Ureter (tissue), 1 donor: ENCODE data around the gene USP32. TPM values are rescaled to one million over a fixed set of nuclear protein-coding genes. Genes with fewer than 3 reads are reported as not detected.

ENCODE experiments used
- DNase-seq: peaks from one replicate; pipeline ENCODE4 v3.0.0-alpha.2; 2020; ENCODE audit warnings: low spot score
- total RNA-seq: library from RNA; stranded (reverse); gene quantifications from one replicate; pipeline ENCODE4 v1.2.4, GENCODE V29; 2023
- donor health status: DM: yes; HTN: yes; CAD: no.

USP32 gene
- total RNA-seq, 1 donor from 2014 or later = 38.8 TPM

DNA sequence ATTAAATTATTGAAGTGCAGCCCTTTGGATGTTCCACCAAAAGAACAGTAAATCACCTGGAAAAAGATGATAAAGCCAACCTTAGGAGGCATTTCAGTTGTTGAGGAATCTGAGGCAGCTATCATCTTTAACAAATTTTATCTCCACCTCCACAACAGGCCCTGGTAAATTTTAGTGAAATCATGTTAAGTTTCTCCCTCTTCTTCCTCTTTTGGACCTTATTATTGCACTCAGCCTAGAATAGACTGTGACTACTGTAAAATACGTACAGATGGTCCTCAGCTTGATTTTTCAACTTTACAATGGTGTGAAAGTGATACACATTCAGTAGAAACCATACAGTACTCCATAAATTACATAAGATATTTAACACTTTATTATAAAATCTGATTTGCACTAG lies 90.3 kb downstream of the USP32 start:
- DNase-seq = no peak

DNA sequence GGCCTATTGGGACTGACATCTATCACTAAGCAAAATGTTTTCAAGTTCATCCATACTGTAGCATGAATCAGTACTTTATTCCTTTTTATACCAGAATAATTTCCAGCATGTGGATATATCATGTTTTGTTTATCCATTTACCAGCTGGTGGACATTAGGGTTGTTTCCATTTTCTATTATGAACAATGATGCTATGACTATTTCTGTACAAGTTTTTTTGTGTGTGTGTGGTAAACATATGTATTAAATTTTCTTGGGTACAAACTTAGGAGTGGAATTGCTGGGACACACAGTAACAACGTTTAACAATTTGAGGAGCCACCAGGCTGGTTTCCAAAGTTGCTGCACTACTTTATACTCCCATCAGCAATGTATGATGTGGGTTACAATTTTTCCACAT lies 91.0 kb downstream of the USP32 start:
- no peak for DNase-seq

DNA sequence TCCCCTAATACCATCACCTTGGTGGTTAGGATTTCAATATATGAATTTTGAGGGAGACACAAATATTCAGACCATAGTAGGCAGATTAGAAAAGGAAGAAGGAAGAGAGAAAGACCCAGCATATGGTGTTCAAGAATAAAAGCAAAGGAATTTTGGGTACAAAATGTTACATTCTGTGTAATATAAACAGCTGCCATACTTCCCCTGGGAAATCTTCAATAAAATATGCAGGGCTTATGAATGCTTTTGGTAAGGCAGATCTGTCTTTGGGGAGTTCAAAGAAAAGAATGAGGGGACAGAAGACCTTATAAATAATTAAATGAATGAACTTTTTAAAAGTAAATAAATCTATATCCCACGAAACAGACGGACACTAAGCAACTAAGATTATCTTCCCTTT lies 91.9 kb downstream of the USP32 start:
- no peak for DNase-seq

DNA sequence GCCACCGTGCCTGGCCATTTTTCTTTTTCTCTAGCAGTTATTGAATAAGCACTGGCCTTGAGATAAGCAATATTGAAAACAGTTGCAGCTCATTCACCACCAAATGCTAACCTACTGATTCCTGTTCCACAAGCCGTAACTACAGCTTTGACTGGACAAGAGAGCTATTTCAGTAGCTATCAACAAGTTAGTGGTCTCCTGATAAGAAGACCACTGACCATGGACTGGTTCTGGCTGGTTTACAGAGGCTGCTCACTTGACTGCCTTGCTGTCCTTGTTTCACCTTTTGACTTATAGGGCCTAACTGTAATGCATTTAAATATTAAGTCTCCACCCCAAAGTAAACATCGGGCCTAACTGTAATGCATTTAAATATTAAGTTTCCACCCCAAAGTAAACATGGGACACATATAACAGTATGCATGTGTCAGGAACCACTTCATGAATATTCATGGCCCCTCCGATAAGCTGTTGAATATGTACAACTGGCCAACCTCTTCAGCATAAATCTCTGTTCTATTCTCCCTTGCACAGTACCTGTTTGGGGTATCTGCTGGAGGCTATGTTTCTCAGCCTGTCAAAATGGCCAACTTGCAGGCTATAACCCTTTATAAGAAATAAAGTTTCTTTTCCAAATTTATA lies 94.1 kb downstream of the USP32 start:
- DNase-seq = no peak

DNA sequence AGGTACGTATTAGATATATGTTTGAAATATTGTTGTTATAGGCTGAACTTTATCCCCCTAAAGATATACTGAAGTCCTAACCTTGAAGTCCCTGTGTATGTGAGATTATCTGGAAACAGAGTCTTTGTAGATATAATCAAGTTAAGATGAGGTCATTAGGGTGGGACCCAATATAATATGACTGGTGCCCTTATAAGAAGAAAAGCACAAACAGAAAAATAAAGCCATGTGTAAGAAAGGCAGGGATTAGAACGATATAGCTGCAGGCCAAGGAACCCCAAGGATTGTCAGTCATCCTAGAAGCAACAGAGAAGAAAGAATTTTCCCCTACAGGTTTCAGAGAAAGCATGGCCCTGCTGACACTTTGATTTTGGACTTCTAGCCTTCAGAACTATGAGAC lies 95.8 kb downstream of the USP32 start:
- no peak for DNase-seq

DNA sequence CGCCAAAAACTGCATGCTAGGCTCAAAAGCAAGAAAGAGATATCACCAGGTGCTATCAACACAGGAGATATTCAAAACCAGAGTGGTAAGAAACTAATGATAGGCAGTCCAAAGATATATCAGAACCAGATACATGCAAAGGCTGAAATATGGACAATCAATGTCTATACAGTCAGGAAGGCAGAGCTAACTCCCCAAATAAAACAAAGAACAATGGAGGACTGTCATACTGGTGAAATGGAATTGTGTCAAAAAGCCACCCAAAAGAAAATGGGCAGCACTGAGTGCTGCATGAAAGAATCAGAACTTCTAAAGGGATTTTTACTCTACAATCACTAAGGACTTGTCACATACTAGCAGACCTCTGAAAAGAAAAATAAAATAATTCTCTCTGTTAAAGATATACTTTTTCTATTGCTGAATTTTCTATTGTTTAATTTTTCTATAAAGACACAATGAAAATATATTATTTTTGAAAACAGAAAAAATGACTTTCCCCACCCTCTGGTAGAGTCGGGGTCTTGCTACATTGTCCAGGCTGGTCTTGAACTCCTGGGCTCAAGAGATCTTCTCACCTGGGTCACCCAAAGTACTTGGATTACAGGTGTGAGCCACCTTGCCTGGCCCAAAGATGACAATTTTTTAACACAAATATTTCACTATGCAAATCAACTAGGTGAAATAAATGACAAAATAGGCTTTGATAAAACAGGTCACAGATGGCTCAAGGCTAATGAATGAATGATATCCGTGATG lies 98.2 kb downstream of the USP32 start:
- no peak for DNase-seq

DNA sequence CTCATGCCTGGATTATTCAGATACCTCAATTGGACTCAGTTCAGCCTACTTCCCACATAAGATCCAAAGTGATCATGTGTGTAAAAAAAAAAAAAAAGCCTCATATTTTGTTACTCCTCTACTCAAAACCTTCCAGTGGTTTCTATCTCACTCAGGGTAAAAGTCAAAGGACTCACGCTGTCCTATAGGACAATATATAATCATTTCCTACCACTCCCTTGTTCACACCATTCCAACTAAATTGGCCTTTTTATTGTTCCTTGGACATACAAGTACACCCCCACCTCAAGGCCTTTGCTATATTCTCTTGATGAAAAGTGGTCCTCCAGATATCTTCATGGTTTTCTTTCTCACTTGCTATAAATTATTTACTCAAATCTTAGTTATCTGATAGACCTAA lies 99.2 kb downstream of the USP32 start:
- DNase-seq = no peak

DNA sequence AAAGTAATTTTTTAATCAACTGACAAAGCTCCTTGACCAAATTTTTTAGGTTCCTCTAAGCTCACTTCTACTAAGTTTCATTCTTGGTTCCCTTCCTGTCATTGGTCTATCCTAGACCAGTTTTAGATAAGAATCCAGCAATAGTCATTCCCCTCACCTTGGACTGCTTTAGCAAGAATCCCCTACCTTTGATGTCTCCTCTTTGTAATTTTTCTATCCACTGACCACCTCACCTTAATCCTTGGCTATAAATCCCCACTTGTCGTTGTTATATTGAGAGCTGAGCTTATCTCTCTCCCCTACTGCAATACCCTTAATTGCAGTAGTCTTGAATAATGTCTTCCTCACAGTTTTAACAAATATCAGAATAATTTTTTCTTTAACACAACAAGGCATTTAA lies 107.2 kb downstream of the USP32 start:
- no peak for DNase-seq

DNA sequence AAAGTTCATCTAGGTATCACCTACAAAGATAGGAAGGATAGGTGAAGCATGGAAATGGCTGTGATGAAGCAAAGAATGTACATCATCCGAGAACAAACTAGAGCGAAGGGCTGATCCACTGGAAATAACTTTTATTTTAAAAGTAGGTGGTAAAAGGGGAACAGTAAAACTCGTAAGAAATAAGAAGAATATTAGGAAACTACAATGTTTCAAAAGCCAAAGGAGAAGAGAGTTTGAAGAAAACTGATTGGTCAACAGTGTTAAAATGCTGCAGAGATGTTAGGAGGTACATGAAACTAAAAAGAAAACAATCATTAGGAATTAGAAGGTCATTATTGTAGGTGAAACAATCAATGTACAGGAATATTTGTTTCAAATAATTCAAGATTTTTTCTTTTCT lies 108.1 kb downstream of the USP32 start:
- DNase-seq = no peak

DNA sequence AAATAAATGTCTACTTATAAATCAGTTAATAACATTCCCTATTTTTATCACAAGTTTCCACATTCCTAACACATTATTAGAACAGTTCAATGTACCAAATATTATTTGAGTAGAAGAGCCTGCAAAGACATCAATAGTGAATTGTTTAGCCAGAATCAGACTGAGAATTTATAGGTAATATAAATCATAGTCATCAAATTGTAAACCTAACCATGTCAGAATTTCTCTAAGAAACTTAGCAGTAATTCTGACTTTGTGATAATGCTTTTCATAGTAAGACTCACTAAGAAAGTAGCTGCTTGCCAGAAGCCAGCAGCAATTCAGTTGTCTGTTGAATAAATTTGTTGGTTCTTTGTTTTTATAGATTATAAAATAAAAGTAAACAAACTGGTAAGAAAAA lies 111.3 kb downstream of the USP32 start:
- DNase-seq = no peak

DNA sequence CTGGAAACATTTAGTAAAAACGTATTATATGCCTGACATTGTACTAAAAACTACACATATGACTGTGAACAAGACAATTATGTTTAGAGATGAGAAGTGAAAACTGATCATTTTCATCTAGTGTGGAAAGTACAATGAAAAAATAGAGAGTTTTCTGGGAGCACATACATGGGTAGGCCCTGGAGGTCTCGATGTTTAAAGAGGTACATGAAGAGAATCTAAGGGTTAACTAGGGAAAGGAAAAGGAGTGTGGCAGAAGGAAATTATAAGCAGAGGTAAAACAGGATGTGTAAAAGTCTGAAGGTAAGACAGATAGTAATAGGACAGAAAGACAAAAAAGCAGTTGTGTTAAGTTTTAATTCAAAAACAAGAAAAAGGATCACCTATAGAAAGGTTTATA lies 113.7 kb downstream of the USP32 start:
- DNase-seq = no peak

DNA sequence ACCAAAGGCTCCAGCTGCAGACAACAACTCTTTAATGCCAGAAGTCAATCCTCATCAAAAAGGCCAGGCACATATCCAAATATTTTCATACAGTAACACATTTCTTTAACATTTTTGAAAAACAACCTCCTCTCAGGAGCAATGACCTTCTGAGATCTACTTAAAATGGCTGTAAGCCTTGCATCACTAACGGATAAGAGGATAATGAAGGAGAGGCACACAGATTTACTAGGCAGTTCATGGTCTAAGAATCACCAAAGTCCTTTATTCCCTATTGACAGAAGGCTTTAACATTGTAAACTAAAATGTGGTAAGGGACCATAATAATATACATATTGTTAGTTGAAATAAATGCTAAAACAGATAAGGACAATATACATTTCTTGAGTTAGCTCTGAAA lies 114.7 kb downstream of the USP32 start:
- no peak for DNase-seq

DNA sequence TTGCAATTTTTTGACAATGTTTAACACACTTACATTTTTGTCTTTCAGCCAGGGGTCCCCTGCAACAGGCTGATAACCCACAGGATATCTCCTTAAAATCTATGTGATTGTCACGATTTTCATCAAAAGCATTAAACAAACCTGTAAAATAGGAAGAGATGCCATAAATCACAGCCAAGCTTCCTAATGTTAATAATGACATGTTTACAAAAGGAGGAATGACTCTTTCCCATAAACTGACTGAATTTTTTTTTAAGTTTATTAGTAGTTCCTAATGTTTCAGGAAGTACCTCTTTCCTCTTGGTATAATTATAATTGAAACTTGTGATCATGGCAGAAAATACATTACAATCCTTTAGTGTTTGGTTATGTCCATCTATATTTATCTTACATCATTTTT lies 122.5 kb downstream of the USP32 start:
- no peak for DNase-seq

DNA sequence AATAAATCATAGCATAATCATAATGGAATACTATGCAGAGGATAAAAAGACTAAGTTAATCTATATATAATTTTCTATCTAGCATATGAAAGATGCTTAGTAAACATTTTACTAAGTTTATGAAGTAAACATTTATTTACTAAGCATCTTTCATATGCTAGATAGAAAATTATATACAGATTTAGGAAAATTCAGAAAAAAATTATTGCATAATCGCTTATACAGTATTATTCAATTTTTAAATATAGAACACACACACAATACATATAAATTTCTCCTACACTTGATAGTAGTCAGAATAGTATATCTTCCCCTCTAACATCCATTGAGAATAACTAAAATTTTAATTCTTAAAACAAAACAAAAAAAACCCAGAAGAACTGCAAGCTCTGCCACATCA lies 131.4 kb downstream of the USP32 start:
- no peak for DNase-seq

DNA sequence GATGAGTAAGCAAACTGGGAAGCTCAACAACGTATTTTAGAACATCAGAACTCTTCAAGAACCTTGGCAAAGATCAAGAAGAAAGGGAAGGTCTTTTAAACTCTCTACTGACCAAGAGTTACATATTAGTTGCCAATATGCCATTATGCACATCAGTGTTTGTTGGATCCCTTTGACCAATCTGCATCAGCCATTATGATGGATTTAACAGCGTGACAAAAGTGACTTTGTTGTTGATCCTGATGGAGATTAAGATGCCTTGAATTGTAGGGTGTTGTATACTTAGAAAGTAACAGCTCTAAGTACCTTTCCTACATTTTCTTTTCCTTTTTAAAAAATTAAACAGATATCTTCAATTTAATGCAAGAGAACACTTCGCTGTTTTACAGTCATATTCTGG lies 133.6 kb downstream of the USP32 start:
- DNase-seq = no peak

DNA sequence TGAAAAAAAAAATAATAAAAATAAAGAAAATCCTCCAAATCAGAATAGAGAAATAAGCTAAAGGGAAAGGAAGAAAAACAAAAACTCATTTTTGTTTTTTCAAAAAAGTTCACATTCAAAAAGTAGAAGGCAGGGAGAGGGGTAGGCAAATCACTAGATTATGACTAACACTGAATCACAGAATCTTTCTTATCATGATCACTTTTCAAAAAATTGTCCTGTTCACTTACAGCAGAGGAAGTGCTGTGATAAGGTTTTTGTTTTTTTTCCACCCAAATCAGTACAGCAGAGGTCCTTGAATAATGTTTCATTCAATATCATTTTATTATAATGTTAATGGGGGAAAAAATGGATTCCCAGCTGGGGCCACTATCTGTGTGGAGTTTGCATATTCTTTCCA lies 135.8 kb downstream of the USP32 start:
- DNase-seq = no peak

DNA sequence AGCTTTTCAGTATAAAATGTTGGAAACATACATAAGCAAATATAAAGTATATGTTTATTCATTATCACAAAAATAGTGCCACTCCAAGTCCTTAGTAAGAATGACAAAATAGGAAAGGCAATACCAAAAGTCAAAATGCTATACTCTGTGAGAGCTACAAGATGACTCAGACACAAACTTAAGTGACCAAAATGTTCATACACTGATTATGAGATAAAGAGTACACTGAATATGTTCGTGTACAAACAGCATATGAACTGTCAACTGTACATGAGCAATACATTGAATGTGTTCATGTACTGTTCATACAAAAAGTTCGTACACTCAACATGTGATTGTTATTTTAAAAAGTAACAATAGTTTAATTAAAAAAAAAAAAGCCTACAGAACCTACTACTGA lies 138.9 kb downstream of the USP32 start:
- no peak for DNase-seq

DNA sequence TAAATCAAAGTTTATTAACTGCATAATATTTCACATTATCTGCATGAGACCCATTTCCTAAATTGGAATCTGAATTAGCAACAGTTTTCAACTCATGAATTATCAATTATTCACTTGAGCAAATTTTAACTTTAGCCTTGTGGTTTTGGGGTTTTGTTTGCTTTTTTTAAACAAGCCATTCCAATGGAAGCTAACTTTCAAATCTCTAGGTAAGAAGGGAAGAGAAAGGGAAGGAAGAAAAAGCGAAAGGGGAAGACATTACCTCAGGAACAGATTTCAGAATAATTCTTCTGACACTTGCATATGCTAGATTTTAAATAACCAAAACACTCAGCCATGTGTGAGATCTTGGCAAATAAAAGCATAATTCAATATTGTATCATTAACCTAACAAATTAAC lies 139.5 kb downstream of the USP32 start:
- no peak for DNase-seq

DNA sequence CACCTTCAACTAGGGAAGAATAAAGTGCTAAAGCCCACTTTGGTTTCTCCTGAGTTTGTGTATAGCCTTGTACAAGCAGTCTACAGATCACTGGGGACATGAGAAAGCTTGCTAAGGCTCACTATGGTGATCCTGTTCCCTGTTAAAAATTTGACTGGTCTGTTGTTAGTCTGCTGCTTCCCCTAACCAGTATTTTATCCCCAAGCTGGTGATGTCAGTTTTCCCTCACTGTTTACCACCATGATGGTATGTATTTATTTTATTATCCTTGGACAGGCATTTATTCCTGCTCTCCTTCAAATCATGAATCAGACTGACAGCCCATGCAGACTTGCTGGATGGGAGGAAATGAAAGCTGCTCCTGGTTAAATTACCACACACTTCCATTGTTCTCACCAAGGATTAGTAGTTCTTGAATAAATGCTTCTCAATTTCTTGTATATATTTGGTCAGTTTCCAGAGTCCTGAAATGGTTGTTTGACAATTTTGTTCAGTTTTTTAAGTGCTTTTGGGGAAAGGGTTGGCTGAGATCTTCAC lies 142.6 kb downstream of the USP32 start:
- no peak for DNase-seq

DNA sequence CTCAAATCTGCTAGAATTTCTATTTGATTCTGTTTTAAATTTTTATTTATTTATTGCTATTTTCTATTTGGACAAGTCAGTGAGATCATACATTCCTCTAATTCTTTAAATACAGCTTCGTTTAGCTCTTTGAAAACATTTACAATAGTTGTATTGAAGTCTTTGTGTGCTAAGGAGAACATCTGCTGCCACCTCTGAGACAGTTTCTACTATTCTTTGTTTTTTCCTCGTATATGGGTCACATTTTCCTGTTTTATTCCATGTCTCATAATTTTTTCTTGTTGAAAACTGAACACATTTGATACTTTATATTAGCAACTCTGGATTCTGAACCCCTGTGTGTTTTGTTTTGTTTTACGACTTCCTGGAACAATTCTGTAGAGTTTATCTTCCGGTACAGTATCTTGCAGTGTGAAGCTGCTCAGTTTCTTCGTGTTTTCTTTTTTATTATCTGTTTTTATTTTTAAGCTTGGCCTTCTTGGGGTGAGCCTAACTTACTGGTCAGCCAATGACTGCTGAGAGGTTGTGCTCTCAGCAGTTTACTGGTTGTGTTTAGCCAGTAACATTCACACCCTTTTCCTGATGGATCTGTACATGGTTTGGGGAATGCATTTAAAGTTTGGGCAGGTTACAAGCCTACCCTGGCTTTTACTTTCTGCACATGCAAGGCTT lies 143.2 kb downstream of the USP32 start:
- DNase-seq = no peak

DNA sequence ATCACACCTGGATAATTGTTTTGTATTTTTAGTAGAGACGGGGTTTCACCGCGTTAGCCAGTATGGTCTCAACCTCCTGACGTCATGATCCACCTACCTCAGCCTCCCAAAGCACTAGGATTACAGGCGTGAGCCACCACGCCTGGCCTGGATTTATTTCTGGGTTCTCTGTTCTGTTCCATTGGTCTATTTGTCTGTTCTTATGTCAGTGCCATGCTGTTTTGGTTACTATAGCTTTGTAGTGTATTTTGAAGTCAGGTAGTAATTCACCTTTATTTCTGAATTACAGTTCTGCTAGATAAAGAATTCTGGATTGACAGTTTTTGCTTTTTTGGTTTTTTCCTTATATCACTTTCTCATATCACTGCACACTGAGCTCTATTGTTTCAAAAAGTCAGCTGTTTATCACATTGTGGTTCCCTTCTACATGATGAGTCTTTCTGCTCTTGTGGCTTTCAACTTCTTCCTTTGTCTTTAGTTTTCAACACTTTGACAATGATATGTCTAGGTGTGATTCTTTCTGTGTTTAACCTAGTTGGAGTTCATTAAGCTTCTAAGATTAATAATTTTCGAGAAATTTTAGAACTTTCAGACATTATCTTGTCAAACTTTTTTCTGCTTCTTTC lies 144.0 kb downstream of the USP32 start:
- no peak for DNase-seq

DNA sequence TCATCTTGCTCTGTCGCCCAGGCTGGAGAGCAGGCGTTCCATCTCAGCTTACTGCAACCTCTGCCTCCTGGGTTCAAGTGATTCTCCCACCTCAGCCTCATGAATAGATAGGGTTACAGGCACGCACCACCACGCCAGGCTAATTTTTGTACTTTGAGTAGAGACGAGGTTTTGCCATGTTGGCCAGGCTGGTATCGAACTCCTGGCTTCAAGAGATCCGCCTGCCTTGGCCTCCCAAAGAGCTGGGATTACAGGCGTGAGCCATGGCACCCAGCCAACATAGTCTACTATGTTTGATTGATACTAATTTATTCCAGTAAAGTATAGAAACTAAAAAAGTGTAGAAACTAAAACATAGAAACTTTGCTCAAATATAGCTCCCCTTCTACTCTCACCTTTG lies 147.3 kb downstream of the USP32 start:
- DNase-seq = no peak

DNA sequence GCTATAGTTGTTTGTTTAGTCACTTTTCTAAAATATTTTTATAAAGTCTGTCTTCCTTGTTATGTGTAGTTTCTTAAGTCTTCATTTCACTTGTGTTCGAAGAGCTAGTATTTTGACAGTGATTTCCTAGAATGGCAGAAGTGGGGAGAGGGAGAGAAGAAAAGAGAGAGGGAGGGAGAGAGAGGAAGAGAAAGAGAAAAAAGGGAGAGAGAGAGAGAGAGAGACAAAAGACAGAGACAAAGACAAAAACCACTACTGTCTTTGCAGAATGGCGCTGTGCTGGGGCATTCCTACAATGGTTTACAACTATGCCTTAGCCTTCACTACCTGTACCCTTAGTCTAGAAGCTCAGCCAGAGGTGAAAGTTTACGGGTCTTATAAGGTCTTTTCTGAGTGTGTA lies 151.6 kb downstream of the USP32 start:
- no peak for DNase-seq
